Measurements from ENCODE around the gene IGSF3.
"Not testable (repeated sequence)": the region's sequence is repeated elsewhere in the genome, so short reads cannot be mapped to it uniquely, and the experiment has no call there.

Gene IGSF3

GRCh38 chr1:116658645-116659044 lies 8.9 kb downstream of the IGSF3 start:
- DNase-seq: not testable (repeated sequence)

- DNase-seq: not testable (repeated sequence)
These were observed 9.7 kb downstream of the IGSF3 start for GRCh38 chr1:116657836-116658235.

DNA sequence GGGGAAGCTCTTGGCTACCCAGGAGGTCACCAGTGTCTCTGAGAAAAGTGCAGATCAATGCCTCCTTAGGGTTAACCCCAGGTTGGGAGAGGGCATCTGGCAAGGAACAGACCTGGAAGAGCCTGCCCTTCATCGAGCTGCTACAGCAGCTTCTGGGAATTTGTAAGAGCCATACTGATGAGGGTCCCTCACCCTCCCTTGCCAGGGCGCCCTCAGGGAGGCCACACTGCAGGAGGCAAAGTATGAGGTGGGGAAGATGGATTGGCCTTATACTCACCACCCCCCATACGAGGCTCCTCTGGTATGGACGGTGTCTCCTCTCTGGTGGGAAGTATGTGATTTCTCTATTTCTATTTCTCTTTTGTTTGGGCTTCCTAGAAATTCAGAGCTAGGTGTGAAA lies 13.2 kb downstream of the IGSF3 start:
- DNase-seq: no peak

DNA sequence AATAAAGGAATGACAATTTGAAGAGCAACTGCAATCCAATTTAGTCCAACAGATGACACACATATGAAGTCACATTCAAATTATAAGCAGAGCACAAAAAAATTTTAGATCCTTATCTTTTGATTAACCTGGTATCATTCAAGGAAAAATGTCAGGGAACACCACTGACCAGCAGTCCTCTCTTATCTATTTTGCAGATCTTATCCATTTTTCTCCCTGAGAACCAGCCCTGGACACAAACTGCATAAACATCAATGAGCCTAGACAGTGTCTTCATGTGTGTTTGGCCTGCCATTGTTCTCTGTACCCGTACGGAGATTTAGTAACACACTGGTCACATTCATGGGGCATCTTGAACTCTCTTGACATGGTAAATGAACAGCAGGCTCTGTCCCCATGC lies 14.9 kb downstream of the IGSF3 start:
- not testable (repeated sequence) for DNase-seq

DNA sequence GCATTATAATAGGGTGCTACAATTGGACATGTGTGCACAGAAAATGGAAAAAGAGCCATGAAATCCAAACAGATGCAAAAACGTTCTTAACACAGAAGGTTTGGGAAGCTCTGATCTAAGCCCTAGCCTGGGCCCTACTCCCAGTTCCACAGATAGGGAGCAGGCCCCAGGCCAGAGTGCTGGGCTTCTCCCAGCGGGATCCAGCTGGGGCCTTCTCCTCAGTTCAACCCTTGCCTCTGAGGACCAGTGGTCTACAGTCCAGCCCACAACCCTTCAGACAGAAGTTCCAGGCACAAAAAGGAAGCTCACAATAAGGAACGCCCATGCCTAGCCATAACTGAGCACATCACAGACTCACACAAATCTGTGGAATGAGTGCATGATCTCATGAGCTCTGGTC lies 16.8 kb downstream of the IGSF3 start:
- DNase-seq: not testable (repeated sequence)

- DNase-seq: not testable (repeated sequence)
These were observed 18.5 kb downstream of the IGSF3 start for GRCh38 chr1:116649041-116649440.

GRCh38 chr1:116648325-116648724 lies 19.2 kb downstream of the IGSF3 start:
- DNase-seq: not testable (repeated sequence)

DNA sequence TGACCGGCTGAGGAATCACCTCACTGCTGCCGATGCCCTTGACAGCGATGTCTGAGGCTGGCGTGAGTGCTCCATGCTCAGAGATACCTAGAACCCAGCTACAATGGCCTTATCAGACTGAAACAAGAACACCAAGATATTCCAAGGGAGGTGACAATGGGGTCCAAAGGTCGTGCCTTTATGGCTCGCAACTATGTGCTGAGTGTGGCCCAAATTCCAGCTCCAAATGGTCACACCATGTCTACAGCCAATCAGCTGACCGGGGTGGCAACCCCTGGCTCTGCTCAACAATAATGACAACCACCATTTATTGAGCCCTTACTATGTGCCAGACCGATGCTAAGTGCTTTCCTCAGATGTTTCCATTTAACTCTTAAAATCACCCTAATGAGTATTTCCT lies 20.3 kb downstream of the IGSF3 start:
- not testable (repeated sequence) for DNase-seq

GRCh38 chr1:116646673-116647170 lies 20.8 kb downstream of the IGSF3 start:
- not testable (repeated sequence) for DNase-seq

- not testable (repeated sequence) for DNase-seq
These were observed 21.5 kb downstream of the IGSF3 start for GRCh38 chr1:116645802-116646672.

DNA sequence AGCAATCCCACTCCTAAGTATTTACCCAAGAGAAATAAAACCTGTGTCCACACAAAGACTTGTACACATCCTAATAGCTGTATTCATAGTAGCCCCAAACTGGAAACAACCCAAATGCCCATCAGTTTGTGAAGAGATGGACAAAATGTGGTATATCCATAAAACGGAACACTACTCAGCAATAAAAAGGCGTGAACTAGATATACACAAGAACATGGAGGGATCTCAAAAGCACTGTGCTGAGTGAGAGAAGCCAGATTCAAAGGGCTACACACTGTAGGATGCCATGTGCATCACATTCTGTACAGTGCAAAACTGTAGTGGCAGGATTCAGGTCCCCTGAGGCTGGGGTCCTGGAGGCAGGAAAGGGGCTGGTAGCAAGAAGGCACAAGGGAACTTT lies 22.5 kb downstream of the IGSF3 start:
- not testable (repeated sequence) for DNase-seq

GRCh38 chr1:116644096-116644495 lies 23.4 kb downstream of the IGSF3 start:
- DNase-seq: not testable (repeated sequence)

DNA sequence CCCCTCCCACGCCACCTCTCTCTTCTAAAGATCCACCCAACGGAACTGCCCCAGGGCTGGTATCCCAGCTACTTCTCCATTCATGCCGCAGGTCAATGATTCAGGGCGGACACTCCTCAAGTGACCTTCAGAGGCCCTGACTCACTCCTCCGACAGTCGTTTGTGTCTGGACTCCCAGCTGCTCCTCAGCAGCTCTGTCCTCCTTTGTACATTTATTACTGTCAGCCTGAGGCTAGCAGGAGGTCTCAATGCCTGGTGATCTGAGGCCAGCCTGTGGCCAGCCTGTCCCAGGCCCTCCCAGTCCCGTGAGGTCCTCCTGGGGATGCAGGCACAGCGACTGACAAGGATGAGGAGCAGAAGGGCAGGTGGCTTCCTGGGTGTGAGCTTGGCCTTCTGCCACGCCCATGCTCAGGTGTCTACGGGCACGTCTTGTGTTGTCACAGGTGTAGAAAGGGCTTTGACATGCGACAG lies 24.2 kb downstream of the IGSF3 start:
- not testable (repeated sequence) for DNase-seq

- not testable (repeated sequence) for DNase-seq
These were observed 24.9 kb downstream of the IGSF3 start for GRCh38 chr1:116642311-116643280.

DNA sequence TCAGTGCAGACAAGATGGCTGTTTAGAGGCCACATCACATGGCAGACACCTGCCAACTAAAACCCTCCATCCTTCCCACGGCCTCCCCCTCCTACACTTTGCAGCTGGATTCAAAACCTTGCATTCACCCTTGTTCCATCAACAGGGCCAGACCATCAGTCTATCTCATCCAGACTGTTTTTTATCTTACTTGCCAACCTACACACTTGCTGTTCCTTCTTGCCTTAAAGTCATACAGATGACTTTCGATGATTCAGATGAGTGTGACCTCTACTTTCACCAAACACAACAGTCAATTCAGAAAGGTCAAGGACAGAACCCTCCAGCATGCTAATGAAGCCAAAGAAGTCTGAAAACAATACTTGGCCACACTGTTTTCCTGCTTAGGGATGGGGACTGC lies 29.9 kb downstream of the IGSF3 start:
- not testable (repeated sequence) for DNase-seq

GRCh38 chr1:116636584-116636983 lies 30.9 kb downstream of the IGSF3 start:
- DNase-seq: not testable (repeated sequence)

- not testable (repeated sequence) for DNase-seq
These were observed 33.1 kb downstream of the IGSF3 start for GRCh38 chr1:116634386-116634785.

- DNase-seq: not testable (repeated sequence)
These were observed 35.3 kb downstream of the IGSF3 start for GRCh38 chr1:116631996-116632925.

DNA sequence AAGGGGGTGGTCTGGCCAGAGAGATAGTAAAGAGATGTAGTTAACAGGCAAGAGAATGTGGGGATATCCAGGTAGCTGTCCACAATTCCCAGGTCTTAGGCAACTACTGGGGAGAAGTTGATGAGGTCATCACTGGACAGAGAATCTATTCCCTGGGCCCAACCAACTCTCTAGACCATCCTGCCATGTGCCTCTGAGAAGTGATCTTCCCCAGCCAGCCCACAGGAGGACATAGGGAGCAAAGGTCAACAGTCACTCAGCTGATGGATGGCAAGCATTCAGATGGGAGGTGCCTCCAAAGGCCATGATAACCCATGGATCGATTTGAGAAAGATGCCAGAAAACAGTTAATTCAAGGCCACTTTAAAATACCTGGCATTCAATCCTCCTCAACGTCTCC lies 36.0 kb downstream of the IGSF3 start:
- not testable (repeated sequence) for DNase-seq

DNA sequence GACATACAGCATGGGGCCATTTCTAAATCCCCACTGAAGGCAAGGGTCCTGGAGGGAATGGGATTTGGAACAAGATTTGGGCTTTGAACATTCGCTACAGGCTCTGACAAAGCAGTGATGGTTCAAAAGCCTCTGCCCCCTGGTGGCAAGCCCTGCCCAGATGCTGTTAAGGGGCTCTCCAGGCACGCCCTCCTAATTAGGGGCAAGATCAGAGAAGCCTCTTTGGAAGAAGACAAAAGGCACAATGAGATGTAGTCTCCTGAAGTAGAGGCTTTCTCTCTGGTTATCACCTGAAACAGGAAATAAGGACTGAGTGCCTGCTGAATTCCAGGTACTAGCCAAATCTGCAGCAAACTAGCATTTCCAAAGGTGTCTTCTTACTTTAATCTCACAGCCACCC lies 37.5 kb downstream of the IGSF3 start:
- DNase-seq: not testable (repeated sequence)

DNA sequence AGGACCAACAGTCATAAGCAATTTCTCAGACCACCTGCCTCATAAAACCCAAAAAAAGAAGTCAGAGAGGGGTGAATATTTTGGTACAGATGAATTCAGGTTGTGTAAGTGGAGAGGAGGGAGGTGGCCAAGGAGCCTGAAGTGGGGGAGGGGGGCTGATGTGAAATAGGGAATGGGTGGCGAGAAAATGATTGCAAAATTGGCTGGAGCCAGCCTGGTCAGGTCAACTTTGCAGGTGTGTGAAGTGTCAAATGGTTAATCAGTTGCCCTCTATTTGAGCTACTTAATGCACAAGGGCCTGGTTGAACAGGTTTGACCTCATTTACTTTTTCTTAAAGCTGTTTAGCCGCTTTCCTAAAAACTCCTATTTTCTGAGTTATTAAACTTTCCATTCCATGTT lies 38.1 kb downstream of the IGSF3 start:
- DNase-seq: not testable (repeated sequence)

DNA sequence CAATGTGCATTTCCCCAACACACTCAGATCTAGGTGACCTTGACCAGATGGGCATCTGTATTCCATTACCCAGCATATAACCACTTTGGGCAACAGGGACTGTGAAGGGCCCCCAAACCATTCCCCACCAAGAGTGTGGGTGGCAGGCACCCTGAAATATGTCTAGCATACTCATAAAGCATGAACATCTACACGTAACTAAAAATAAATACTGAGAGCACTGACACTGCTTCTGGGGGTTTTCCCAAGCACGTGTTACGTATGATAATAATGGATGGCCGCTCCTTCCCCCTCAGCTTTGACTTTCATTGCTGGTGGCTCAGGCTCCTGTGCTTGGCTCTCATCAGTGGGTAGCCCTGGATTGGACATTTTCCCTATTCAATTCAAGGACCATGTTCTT lies 39.1 kb downstream of the IGSF3 start:
- no peak for DNase-seq
